Adrenal gland (tissue), 5 donors: Measurements from ENCODE around the gene CLIC4.

ENCODE experiments used
- CTCF ChIP-seq, 6 experiments: fragments of 450-650 bp in 4 of 6; fragments of 200-600 bp in 2 of 6; sonication (generic) in 1 of 6; IDR thresholded peaks; 1 replicate in 5 of 6; 2 replicates in 1 of 6; pipeline versions ENCODE4 v1.5.1 to v1.8.0; 2016 to 2021; ENCODE audit warnings: antibody characterized with exemption in 6 of 6, mild to moderate bottlenecking in 2 of 6, moderate library complexity in 1 of 6
- POLR2A ChIP-seq, 2 donors: fragments of 450-650 bp; IDR thresholded peaks; one replicate each; pipeline ENCODE4 v1.6.1; 2017; ENCODE audit warnings: antibody characterized with exemption in 2 of 2, mild to moderate bottlenecking in 2 of 2, moderate library complexity in 1 of 2
- donor health status: DM: no; HTN: no; CAD: no.

DNA sequence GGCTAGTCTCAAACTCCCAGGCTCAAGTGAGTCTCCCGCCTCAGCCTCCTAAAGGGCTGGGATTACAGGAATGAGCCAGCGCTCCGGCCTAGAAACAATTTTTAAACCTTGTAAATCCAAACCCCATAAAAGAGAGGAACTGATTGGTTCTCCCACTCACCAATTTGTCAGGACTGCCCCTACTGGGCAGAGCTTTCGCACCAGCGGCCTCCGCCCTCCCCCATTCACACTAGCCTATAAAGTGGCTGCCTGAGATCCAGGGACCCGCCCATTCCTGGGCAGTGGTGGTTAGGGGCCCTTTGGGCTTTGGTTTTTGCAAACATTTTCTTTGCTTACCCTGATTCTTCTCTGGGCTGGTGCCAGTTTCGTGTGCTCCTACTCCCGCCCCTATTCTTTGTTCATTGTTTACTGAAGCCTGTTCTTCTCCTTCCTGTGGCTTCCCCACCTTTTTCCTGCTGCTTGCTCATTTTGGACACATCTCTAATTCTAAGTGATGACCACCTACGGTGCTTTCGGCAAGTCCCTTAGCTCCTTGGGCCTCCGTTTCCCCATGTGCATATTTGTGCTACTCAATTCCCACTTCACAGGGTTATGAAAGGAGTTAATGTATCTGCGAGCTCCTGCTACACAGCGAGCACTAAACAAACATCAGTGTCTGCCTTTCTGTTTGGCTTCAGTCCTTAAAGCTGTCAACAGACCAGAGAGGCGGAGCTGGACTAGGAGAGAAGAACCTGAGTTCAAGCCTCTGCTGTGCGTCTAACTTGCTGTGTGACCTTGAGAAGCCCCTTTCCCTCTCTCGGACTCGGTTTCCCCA lies 39.8 kb upstream of the CLIC4 start:
- TF ChIP-seq CTCF (IDR thresholded peaks at IDR 0.05) = no peak
- no peak for TF ChIP-seq POLR2A (IDR thresholded peaks at IDR 0.05)
